Kidney capillary endothelial cell (primary cell): ENCODE data around the gene SDK2.

Experiments
- DNase-seq: peaks from one replicate; pipeline ENCODE4 v3.0.0-alpha.2; 2018; ENCODE audit warnings: low spot score

SDK2 gene

DNA sequence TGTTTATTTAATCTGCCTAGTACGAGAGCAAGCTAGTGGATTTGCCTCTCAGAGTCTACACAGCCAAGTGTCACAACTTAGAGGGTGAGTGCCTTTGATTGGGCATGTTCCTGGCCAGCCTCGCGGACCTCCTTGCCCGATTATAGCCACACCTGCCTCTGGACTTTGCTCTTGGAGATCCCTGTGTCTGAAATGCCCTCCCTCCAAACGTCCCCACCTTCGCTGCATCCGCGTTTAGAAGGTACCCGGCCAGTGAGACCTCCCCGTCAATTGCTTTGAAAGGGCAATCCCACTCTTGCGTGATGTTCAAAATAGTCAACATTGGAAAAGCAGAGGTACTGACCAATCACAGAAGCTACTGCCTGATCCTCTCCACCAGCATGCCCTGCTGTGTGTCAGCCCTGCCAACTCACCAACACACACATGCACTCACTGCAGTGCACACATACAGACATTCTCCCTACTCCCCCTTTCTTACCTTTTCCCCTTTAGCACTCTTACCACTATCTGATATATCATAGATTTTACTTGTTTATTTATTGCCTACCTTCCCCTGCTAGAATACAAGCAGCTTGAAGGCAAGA, 6.5 kb upstream of the SDK2 start:
- DNase-seq = no peak

DNA sequence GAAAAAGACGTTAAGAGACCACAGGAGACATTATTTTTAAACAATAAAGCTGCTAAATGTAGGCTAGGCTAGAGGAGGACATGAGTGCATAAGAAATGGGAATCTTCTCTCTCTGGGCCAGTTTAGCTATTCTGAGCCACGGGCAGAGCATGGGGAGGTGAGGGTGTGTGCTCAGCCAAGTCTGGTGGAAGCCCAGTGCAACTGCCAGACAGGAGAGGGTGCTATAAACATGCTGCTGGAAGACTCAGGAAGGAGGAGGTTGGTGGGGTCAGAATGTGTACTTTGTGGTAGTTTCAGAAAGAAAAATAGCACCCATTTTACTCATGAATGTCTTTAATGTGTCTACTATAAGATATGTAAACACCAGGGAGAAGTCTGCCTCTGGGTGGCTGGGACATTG, 5.9 kb upstream of the SDK2 start:
- no peak for DNase-seq

DNA sequence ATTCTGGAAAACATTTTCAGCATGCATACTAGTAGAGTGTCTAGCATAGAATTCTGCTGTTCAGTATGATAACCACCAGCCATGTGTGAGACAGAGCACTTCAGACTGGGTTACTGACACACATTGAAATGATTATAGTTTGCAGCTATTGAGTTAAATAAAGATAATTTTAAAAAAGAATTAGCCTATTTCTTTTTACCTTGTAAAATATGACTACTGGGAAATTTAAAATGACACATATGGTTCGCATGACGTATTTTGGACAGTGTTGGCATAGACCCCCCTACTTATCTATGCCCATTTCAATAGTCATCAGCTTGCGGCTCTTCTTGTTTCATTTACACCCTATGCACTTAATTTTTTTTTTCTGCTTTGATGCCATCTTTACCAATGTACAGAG, 4.7 kb upstream of the SDK2 start:
- DNase-seq = no peak

DNA sequence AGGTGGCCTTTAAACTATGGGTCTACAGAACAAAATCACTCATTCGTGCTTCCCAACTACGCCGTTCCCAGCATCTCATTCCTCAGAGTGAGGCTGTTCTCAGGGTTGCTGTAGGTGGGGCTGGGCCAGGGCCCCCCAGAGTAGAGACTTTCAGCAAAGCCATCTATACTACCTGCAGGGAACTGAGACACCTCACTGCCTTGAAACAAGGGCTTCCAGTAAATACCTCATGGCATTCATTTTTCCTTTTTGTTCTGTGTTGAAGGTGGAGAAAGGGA, 4.2 kb upstream of the SDK2 start:
- DNase-seq = no peak

DNA sequence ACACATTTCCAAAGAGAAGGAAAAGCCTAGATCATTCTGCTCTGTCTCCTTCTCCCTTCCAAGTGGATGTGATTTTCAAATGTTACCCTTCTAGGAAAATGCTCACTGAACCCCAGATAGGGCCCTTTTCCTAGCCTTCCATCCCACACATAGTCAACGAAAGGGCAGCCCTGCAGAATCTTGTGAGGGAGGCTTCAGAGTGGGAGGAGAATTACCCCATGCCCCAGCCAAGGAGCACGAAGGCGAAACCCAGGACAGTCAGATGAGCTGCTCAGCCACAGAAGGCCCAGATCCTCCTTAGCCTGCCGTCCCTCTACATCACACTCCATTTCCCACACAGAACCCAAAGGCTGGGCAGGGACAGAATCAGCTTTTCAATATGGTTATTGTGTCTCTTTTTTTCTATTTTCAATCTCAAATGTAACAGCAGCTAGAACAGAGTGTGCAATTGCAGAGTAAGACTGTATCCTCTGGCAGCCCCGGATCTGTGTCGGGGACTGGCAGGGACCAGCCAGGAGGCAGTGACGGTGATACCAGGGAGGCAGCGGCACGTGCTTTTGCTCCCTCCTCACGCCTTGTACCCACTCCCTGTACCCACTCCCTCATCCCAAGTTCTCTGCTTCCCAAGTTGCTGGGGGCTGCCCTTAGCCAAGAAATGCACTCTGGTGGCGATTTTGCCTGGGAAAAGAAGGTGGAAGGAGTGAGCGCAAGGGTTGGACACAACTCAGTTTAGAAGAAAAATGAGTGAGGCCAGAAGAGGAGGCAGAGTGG, 3.7 kb upstream of the SDK2 start:
- DNase-seq = no peak

DNA sequence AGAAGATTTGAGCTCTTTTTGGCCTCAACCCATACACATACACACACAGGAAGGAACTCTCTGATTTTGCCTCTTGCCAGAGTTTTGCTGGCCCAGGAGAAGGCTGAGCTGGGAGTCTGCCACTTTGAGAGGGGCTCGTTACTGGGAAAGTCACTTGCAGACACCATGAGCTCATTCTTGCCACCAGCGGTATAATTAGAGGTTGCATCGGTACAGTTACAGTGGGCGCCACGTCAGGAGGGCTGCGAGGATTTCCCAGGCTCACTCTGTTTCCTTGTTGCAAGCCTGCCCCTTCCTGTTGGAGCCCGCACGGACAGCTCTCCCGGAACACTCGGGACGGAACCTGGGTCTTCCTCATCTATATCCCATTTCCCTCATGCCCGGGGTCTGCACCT, 3.1 kb upstream of the SDK2 start:
- no peak for DNase-seq

DNA sequence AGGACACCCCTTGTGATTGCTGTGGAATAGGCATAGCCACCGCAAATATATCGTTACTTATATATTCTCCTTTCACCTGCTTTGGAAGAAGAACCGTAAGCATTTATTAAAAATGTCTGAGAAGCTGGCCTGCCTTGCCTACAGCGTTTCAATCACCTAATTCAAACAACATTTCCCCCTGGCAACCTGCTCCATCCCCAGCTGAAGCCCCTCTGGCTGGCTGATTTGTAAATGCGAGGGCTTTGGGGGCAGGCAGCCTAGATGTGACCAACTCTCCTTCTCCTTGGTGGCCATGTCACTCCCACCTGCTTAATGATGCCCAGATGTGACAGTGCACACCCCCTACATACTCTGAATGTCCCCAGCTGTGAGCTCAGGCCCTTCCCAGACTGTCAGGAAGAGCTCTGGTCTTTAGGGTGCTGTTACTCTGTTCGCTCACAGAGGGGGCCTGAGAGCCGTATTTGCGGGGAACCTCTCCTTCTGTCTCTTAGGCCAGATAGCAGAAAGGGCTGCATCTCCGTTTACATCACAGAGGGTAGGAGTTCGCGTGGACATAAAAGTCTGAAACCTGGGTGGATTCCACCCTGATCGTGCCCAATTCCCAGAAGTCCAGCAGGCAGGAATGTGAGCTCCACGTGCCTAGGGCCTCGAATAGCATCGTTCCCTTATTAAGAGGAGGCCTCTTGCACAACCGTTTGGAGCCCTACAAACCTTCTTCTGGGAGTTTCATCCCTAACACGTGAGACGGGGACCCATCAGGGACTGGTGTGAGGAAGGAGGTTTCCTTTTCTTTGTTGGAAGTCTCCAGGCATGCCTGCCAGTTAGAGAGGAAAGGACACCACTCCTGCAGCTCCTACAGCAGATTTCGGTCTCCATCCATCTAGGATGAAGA, 2.4 kb upstream of the SDK2 start:
- no peak for DNase-seq

DNA sequence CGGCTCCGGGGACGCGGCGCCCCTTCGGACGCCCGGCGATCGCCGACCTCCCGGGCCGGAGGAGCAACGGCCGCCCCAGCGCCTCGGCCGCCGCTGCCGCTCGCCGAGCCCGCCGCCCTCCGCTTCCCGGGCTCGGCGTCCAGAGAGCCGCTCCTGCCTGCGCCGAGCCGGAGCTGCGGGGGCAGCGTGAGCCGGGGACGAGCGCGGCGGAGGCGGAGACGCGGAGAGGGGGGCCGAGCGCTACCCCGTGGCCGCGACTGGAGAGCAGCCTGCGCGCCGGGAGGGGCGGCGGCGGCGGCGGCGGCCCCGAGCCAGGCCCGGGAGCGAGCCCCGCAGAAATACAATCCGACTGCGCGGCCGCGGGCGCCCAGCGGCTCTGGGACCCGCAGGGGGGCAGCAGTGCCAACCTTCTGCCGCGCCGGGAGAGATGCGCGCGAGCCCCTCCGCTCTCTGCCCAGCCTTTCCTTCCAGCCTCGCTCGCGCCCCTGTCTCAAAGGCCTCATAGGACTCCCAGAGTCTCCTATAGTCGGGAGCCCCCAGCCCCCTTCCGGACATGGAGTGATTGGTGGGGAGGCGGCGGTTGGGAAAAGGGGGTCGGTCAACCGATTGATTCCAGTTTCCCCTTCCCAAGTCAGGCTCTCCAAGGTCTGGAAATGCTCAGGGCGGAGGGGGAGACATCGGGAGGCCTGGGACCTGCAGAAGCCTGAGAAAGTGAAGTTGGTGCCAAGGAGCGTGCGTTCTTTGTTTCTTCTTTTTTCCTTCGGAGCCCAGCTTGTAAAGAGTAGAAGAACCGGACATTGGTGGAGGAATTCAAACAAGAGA, 1.0 kb upstream of the SDK2 start:
- no peak for DNase-seq

DNA sequence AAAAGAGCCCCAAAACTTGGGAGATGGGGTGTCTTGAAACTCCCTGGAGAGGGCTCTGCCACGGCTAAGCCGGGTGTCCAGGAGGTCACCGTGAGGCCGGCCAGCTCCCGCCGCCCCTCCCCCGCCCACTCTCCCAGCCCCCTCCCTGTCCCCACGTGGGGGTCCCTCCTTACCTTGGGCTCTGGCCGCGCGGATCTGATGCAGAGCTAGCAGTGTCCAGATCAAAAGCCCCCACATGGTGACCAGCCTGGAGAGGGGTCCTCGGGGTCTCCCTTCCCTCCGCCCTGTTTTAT, 447 bp downstream of the SDK2 start:
- DNase-seq = no peak

DNA sequence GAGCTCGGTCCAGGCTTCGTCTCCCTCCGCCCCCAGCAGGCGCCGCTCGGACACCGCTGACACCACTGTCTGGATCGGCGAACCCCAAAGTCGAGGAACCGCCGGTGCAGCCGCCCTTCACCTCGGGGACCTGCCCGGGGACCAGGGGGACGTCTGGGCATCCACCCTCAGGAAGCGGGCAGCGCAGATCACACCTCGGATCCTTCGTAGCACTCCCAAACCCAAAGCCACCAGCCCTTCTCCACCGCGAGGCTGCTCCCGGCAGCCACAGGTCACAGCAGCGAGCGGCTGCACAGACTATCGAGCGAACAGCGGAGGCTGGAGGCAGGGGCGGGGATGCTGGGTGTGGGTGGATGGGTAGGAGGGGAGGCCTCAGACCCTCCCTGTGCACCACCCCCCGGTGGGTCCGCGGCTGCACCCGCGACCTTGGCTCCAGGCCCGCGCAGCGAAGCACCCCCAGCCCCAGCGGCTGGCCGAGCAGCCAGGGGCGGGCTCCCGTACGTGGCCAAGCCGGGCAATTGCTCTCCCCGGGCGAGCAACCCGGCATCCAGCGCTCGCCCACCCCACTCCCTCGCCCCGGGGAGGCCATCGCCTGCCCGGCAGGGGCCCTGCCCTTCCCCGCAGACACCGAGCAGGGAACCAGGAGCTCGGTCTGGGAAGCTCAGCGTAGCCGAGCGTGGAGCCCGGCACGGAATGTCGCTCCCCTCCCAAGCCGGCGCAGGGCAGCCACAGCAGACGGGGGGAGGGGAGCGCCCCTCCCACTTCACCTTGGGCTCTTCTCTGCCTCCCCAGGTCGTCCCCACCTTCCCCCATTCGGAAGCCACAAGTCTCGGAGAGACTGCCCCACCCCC, 1.0 kb downstream of the SDK2 start:
- no peak for DNase-seq

DNA sequence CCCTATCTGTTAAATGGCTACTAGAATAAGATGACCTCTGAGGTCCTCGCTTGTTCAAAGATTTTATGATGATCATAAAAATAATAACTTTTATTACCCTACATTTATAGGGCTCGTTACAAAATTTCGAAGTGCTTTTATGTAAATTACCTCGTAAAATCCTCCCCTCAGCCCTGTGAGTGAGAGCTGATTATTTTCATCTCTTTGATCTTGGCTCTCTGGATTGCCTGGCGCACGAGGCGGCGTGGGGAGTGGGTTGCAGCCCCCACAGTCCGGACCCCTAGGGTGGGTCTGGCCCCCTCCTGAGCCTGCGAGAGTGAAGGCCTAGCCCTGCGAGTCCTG, 1.6 kb downstream of the SDK2 start:
- DNase-seq = no peak

DNA sequence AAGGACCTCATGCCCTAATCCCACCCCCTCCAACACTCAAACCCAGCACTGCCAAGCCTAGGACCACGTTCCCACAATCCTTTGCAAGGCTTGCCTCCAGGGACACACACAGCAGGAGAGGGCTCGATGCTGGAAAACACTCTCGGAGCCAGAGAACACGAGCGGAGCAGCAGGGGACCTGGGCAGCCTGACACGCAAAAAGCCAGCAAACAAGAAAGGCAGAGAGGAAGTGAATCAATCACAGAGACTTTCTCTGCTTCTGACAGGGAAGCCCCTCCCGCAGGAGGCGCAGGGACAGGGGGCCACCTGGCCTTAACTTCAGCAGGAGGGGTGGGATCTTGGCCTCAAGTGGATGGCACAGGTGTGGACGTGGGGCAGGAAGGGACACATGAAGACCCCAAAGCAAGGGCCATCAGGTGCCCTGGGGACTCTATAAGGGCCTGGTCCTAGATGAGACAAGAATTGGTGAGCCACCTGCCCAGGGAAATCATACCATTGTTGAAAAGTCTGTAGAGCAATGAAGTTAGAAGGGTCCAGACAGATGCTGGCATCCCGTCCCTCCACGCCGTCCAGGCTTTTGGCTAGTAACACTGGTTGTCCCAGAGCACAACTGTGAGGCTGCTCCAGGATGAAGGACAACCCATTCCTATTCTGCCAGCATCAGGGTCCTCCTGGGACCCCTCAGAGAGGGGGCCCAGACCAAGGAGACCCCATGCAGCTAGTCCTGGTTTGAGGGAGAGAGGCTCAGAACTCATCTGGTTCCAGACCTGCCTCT, 2.2 kb downstream of the SDK2 start:
- no peak for DNase-seq

DNA sequence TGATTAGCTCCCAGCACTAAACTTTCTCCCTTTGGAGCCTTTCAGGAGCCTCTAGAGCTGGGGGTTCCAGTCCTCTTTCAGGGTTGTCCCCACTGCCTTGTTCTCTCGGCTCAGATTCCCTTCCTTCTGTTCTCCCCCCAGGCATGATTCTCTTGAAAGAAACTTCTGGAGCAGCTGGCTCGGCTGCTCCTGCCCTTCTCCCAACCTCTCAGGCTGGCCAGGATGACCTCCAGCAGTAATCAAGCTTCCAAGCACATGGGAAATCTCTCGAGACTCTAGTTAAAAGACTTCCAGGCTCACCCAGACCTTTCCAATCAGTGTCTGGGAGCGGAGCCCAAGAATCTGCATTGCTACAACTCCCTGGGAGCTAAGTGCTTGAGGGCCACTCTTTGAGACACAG, 3.6 kb downstream of the SDK2 start:
- no peak for DNase-seq

DNA sequence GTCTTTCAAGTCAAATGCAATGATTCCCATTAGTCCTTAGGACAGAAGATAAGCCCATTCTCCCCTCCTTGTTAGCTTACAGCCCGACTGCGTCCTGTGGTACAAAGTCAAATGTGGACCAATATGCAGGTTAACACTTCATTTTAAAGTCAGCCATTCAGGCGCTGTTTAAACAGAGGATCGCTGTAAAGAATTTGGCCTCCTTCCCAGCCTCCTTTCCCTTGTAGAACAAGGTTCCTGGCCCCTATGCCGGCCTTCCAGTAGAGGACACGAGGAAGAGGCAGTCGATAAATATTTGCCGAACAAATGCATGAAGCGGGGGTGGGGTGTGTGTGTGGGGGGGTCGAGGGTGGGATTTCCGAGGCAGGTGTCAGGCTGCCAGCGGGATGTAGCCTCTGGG, 4.3 kb downstream of the SDK2 start:
- DNase-seq = no peak

DNA sequence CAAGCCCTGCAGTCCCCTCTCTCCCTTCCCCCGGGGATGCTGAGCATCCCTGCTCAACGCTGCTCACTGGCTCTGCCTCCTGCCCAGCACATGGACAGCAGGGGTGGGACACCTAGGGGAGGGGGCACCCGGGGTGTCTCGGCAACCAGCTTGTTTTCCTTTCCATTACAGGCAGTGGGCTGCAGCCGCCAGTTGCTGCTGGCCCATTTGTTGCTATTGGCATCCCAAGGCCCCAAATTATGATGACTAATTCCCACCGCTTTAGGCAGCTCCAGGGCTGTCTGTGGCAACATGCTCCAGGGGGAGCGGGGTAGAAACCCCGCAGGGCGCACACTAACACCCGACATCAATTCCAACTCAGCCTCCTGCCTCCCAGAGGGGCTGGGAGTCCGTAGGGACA, 4.9 kb downstream of the SDK2 start:
- no peak for DNase-seq

DNA sequence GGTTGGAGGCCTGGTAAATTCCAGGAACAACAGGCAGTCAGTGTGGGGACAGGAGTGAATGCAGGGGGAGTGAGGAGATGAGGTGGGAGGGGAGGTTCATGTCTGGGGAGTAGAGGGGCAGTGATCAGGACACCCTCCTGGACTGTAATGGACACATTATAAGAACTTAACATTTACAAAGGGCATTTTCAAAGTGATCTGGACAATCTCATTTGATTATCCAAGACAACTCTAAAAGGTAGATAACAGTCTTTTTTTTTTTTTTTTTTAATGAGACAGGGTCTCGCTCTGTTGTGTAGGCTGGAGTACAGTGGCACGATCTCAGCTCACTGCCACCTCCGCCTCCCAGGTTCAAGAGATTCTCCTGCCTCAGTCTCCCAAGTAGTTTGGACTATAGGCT, 5.7 kb downstream of the SDK2 start:
- no peak for DNase-seq

DNA sequence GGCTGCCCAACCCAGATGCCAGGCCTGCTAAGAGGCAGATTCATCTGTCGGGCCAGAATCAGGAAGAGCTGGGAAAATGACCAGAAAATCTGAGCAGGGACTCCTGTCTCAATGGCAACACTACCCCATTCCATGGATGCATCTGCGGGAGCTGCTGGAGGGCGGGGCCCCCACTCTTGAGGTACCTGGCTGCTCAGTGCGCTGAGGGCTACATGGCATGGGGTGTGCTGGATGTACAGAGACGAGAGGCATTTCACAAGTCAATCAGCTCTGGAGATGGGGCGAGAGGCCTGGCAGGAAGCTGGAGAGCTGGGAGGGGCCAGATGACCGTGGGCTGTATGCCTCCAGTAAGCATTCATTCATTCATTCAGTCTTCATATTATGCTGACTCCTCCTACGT, 6.4 kb downstream of the SDK2 start:
- no peak for DNase-seq

DNA sequence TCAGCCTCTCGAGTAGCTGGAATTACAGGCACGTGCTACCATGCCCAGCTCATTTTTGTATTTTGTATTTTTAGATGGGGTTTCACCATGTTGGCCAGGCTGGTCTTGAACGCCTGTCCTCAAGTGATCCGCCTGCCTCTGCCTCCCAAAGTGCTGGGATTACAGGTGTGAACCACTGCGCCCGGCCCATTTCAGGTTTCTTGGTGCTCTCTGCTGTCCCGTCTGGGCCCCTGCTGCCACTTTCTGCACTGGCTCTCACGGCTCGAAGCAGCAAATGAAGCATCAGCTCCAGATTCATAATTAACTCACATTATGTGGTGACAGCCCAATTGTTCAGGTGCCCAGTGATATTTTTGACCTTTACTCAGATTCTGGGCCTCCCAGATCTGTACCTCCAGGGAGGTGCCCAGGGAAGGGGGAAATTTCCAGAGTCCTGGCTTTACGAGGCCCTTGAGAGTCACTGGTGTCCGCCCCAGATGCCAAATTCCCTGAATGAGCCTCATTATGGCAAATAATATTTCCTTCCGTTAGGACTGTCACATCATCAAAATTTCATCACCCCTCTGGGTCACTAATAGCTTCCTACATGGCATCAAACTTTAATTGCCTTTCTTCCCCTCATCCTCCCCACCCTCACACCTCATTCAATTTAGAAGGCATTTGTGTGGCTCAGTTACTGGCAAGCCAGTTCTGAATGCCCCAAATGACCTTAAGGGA, 9.0 kb downstream of the SDK2 start:
- no peak for DNase-seq

DNA sequence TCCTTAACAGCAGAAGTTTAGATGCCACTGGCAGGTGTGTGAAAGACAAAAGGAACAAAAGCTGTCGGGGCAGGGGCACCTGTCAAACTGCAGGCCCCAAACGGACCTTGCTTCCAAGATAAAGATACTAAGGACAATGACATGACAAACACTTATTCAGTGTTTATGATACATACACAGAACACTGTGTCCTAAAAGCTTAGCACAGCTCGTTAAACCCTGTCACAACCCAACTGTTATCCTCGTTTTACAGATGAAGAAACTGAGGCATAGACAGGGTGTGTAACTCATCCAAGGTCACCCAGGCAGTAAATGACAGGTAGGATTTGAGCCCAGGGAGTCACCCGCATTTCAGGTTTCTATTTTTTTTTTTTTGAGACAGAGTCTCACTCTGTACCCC, 9.6 kb downstream of the SDK2 start:
- no peak for DNase-seq

DNA sequence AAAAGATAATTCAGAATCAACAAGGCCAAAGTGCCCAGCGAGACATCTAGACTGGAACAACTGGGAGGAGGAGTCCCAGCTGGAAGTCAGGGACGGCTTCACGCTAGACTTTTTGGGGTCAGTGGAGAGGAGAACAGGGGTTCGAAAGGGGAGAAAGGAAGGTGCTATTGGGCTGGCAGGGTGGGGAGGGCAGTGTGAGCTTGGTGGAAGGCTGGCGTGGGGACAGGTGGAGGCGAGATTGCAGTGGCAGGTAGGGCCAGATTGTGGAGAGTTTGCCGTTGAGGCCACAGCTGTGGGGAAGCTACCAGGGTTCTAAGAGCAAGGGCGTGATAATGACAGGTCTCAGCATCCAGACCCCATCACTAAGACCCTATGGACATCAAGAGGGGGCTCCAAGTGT, 10.5 kb downstream of the SDK2 start:
- no peak for DNase-seq

DNA sequence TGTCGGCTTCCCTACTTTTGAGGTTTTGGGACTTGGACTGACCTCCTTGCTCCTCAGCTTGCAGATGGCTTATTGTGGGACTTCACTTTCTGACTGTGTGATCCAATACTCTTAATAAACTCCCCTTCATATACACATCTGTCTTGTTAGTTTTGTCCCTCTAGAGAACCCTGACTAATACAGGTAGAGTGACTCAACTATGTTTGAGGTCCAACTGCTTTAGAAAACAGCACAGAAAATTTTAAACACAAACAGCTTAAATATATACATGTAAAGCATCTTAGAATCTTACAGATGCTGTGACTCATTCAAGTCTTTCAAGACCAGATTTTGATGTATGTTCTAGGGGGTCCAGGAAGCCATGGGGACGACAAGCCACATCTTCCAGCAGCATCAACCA, 11.7 kb downstream of the SDK2 start:
- no peak for DNase-seq
